Colonic mucosa (tissue), 4 donors: ENCODE measurements around the gene LRRIQ4. TPM values are rescaled to one million over a fixed set of nuclear protein-coding genes. Genes with fewer than 3 reads are reported as not detected.

Source experiments
- DNase-seq: peaks from one replicate; pipeline ENCODE4 v3.0.0-alpha.2; 2020
- H3K27ac ChIP-seq: fragments of 200-600 bp; one replicate; pipeline ENCODE4 v1.8.0; 2021
- H3K27me3 ChIP-seq: fragments of 200-600 bp; one replicate; pipeline ENCODE4 v1.8.0; 2021
- H3K36me3 ChIP-seq: fragments of 200-600 bp; one replicate; pipeline ENCODE4 v1.8.0; 2021
- H3K4me1 ChIP-seq: fragments of 200-600 bp; one replicate; pipeline ENCODE4 v1.8.0; 2021; ENCODE audit warnings: mild to moderate bottlenecking
- H3K4me3 ChIP-seq: fragments of 200-600 bp; one replicate; pipeline ENCODE4 v1.8.0; 2021
- H3K9ac ChIP-seq, 2 donors: one replicate each; pipeline ENCODE4 v1.7.0; 2013; ENCODE audit warnings: control low read depth in 2 of 2, low read depth in 2 of 2, low read length in 2 of 2
- H3K9me3 ChIP-seq: fragments of 200-600 bp; one replicate; pipeline ENCODE4 v1.8.0; 2021
- intact Hi-C: fragments of 100-400 bp; cut with DNase I; formaldehyde crosslinking; loops from one replicate; pipeline ENCODE4 v1.14.1; 2022
- total RNA-seq, 2 donors: library from RNA; stranded (reverse); fragmentation: NEBNext Ultra II Directional in 1 of 2; extraction: Animal tissue kit (Norgen Biotek cat#: 25700) in 1 of 2; gene quantifications; one replicate each; pipeline ENCODE4 v1.2.1, GENCODE V29; 2021
- TF ChIP-seq, protein P1 (sequence below): fragments of 200-600 bp; IDR thresholded peaks from one replicate; pipeline ENCODE4 v1.8.0; 2022; ENCODE audit warnings: antibody characterized with exemption, mild to moderate bottlenecking
- donor health status: healthy.
- donor health status: DM: no; HTN: no; CAD: no.
- donor health status: DM: no; HTN: no; CAD: no.

LRRIQ4 gene
- total RNA-seq, 2 donors from 2014 or later = not detected

DNA sequence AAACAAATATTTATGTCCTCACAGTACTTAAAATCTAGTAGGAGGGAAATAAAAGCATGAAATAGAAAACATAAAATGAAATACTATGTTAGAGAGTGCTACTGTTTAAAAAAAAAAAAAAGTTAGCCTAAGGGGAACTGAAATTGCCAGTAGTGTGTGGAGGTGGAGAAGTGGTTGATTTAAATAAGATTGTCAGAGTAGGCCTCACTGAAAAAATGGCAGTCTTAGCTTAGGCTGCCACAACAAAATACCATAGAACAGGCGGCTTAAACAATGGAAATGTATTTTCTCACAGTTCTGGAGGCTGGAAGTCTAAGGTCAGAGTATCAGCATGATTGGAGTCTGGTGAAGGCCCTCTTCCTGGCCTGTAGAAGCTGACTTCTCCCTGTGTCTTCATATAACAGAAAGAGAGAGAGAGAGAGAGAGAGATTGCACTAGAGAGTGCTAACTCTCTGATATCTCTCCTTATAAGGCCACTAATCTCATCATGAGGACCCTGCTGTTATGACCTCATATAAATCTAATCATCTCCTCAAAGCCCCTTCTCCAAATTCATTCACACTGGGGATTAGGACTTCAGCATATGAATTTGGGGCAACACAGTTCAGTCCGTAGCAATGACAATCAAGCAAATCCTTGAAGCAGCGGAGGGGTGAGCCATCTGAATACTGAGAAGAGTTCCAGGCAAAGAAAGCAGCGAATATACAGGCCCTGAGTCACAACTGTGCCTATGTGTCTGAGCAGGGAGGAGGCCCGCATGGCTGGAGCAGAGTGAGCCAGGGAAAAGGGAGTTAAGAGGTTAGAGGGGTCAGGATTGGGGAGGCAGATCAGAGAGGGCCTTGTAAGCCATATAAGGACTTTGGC is 23.6 kb downstream of the LRRIQ4 start:
- H3K9ac ChIP-seq = no peak overlapping the region
- H3K27me3 ChIP-seq = no peaks in the 10 kb centered on the region
- H3K27ac ChIP-seq = no peak overlapping the region
- TF ChIP-seq, protein P1, sequence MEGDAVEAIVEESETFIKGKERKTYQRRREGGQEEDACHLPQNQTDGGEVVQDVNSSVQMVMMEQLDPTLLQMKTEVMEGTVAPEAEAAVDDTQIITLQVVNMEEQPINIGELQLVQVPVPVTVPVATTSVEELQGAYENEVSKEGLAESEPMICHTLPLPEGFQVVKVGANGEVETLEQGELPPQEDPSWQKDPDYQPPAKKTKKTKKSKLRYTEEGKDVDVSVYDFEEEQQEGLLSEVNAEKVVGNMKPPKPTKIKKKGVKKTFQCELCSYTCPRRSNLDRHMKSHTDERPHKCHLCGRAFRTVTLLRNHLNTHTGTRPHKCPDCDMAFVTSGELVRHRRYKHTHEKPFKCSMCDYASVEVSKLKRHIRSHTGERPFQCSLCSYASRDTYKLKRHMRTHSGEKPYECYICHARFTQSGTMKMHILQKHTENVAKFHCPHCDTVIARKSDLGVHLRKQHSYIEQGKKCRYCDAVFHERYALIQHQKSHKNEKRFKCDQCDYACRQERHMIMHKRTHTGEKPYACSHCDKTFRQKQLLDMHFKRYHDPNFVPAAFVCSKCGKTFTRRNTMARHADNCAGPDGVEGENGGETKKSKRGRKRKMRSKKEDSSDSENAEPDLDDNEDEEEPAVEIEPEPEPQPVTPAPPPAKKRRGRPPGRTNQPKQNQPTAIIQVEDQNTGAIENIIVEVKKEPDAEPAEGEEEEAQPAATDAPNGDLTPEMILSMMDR = no peak
- no peak overlapping the region for H3K4me3 ChIP-seq
- no peaks in the 10 kb centered on the region for H3K9me3 ChIP-seq
- peaks cover 4% of the 10 kb centered on the region for H3K4me1 ChIP-seq
- intact Hi-C loops = no loop called here
- no peaks in the 10 kb centered on the region for H3K36me3 ChIP-seq
- no peak for DNase-seq

DNA sequence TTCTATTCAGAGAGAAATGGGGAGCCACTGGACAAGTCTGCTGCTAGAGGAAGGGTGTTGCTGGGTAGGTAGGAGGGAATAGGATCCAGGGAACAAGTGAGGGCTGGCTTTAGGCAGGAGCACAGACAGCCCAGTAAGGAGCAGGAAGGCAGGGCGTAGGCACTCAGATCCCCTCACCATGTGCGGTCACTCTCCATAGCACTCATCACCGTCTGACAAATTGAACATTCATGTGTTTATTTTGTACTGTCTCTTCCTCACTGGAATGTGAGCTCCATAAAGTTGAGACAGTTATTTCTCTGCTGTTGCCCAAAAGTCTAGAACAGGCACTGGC is 24.2 kb downstream of the LRRIQ4 start:
- no peaks in the 10 kb centered on the region for H3K9me3 ChIP-seq
- H3K4me3 ChIP-seq = no peak overlapping the region
- no peak for DNase-seq
- H3K36me3 ChIP-seq = no peaks in the 10 kb centered on the region
- peaks cover 4% of the 10 kb centered on the region for H3K4me1 ChIP-seq
- TF ChIP-seq, protein P1 = no peak
- H3K27me3 ChIP-seq = no peaks in the 10 kb centered on the region
- H3K9ac ChIP-seq = no peak overlapping the region
- no peak overlapping the region for H3K27ac ChIP-seq
- intact Hi-C loops = no loop called here

DNA sequence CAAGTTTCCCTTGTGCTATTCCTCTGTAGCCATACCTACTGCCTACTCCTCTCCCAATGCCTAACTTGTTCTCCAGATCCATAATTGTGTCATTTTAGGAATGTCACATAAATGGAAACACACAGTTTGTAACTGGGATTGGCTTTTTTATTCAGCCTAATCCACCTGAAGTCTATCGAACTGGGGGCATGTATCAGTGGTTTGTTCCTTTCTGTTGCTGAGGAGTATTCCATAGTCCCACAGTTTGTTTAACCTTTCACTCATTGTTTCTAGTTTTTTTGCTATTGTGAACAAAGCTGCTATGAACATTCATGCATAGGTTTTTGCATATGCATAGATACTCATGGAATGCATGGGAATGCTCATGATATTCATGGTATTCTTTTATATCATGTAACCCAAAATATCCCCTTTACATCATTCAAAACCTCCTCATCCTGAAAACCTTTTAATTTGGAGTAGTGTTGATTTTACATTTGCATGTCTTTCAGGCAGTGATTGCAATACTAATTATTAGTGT is 25.9 kb downstream of the LRRIQ4 start:
- H3K9me3 ChIP-seq = no peaks in the 10 kb centered on the region
- no peak for DNase-seq
- intact Hi-C loops = no loop called here
- H3K27me3 ChIP-seq = no peaks in the 10 kb centered on the region
- H3K27ac ChIP-seq = no peak overlapping the region
- TF ChIP-seq, protein P1 = no peak
- H3K36me3 ChIP-seq = no peaks in the 10 kb centered on the region
- H3K4me1 ChIP-seq = peaks cover 4% of the 10 kb centered on the region
- H3K4me3 ChIP-seq = no peak overlapping the region
- no peak overlapping the region for H3K9ac ChIP-seq

DNA sequence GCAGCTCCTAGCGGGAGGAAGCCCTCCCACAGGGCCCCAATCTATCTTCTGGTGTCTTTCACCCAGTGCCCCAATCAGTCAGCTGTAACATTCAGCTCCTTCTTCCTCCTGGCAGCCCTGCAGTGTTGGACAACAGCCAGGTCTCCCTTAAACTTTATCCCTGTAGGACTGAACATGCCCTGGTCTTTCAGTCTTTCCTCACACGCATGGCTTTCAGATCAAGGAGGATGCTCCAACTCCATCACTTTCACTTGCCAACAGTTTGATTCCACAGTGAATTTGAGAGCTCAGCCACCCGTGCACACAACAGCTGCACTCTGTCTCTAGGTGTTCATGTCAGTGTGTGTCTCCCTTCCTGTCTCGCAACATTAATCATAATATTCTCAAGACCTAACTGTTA is 28.5 kb downstream of the LRRIQ4 start:
- TF ChIP-seq, protein P1 = no peak
- no peaks in the 10 kb centered on the region for H3K36me3 ChIP-seq
- no peak overlapping the region for H3K9ac ChIP-seq
- no peaks in the 10 kb centered on the region for H3K27me3 ChIP-seq
- no peaks in the 10 kb centered on the region for H3K9me3 ChIP-seq
- DNase-seq = no peak
- H3K4me1 ChIP-seq = no peaks in the 10 kb centered on the region
- H3K4me3 ChIP-seq = no peak overlapping the region
- H3K27ac ChIP-seq = no peak overlapping the region
- intact Hi-C loops = no loop called here

DNA sequence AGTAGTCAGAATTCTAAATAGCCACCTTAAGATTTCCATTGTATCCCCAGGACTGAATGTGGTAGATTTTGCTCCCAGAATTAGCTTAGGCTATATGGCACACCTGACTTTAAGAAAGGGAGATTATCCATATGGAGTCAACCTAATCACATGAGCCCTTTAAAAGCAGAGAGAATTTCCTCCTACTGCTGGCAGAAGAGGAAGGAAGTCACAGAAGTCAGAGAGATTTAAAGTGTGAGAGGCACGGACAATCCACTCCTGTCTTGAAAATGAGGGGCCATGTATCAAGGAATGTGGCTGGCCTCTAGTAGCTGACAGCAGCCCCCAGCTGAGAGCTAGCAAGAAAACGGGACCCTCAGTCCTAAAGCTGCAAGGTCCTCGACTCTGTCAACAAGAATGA is 30.3 kb downstream of the LRRIQ4 start:
- no peak overlapping the region for H3K9ac ChIP-seq
- no peak overlapping the region for H3K4me3 ChIP-seq
- no peaks in the 10 kb centered on the region for H3K36me3 ChIP-seq
- intact Hi-C loops = no loop called here
- H3K27ac ChIP-seq = no peak overlapping the region
- TF ChIP-seq, protein P1 = no peak
- DNase-seq = no peak
- H3K27me3 ChIP-seq = no peaks in the 10 kb centered on the region
- H3K9me3 ChIP-seq = no peaks in the 10 kb centered on the region
- H3K4me1 ChIP-seq = no peaks in the 10 kb centered on the region
